ENCODE data around the gene DGKH. TPM values are rescaled to one million over a fixed set of nuclear protein-coding genes. Genes with fewer than 3 reads are reported as not detected.

The DGKH gene
- total RNA-seq, 1 donor from 2014 or later, result 11.8 TPM

- DNase-seq (ENCODE audit: low spot score), result peak; percentile 95
Measured at GRCh38 chr13:42039946-42040729, 8.3 kb upstream of the DGKH start.

- no peak for DNase-seq (ENCODE audit: low spot score)
Measured at GRCh38 chr13:42040730-42041010, 7.8 kb upstream of the DGKH start.

DNA sequence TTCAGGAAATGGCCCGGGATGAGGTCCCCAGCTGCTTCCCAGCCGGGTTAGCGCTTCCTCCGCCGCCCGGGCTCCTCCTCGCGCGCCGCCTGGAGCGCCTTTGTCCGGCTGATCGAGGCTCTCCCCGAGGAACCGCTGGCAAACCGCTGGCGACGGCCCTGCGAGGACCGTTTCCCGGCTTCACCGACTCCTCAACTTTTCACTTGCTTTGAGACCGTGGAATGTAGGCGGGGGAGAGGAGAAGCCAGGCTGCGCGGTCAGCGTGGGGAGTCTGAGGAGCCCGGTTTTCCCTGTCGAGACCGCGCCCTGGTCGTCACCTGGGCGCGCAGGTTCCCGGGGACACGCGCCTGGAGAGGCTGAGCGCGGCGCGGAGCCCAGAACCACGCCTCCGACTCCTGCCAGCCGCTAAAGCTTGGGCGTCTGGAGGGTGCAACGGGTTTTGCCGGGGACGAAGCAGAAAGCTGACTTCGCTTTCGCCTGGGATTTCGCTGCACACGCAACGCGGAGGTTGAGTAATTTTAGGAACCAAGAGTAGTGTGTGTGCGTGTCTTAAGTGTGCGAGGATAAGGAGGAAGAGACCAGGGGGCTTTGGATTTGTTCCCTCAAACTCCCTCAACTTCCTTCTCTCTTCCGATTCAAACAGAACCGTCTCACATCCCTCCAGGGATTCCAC lies 7.3 kb upstream of the DGKH start:
- no peak for DNase-seq (ENCODE audit: low spot score)

- DNase-seq (ENCODE audit: low spot score), result no peak
Measured at GRCh38 chr13:42041684-42042035, 6.8 kb upstream of the DGKH start.

- no peak for DNase-seq (ENCODE audit: low spot score)
Measured at GRCh38 chr13:42043676-42044075, 4.8 kb upstream of the DGKH start.

DNA sequence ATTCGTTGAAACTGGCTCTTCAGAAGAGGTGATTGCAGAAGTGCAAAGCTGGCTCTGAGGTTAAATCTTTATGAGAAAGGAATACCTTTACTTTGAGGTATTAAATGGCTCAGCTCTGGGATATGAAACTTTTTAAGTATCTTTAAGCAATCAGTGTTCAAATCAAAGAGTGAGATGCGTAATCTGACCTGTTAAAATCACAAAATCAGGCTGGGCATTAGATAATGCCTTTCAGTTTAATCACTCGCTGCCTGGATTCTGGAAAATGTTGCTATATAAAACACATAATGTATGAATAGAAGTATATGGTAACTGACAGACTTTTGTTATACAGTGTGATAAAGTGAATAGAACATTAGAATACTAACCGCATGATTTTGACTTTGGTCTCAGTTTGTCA lies 2.0 kb upstream of the DGKH start:
- no peak for DNase-seq (ENCODE audit: low spot score)

GRCh38 chr13:42047561-42048341 lies 697 bp upstream of the DGKH start:
- no peak for DNase-seq (ENCODE audit: low spot score)

- DNase-seq (ENCODE audit: low spot score), result peak; percentile 92
Measured at GRCh38 chr13:42048684-42049453, 421 bp downstream of the DGKH start.

DNA sequence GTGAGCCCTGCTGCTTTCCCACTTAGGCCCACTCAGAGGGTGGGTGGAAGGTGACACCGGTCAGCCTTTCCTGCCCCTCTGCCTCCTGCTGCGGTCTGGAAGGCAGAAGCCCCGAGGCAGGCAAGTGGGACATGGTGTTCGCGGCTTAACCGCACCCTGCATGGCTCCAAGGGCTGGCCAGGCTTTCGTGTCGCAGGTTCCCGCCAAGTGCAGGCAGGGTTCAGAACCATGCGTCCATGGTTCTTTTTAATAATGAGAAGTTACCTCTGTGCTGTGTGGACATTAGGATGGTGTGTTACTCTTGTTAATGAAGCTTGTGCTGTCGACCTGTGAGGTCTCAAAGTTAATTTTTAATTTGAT lies 986 bp downstream of the DGKH start:
- DNase-seq (ENCODE audit: low spot score), result no peak

- no peak for DNase-seq (ENCODE audit: low spot score)
Measured at GRCh38 chr13:42054798-42055499, 6.5 kb downstream of the DGKH start.

GRCh38 chr13:42055500-42056085 lies 7.1 kb downstream of the DGKH start:
- DNase-seq (ENCODE audit: low spot score), result no peak

DNA sequence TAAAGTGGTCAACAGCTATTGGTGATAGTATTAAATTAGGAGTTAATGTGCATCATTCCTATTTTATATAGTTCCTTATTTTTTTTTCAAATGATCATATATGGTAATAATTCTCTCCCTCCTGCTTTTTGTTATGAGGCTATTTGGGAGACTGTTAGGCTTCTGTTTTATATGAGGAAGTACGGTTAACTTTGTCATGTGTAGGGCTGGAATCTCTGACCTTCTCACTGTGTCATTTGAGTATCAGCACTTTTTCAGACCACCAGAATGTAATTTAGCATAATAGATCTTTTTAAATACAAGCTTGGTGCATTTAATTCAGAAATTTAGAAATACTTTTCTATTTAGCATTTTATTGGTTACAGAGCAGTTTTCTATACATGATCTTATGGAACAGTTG lies 7.7 kb downstream of the DGKH start:
- DNase-seq (ENCODE audit: low spot score), result no peak

DNA sequence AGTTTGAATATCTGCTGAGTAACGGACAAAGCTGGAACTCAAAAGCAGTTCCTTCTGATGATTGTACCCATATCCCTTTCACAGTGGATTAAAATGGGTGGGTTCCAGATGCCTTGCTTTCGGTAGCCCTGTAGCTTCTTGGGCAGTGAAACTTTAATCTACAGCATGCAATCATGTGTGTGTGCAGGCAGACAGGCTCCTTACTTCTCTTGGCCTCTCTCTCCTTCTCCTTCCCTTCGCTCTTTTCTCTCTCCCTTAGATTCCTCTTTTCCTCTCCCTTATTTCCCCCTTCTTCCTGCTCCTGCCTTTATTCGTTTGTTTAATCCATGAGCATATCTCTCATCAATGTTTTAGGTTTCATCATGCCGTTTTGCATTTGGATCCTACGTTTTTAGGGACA lies 8.1 kb downstream of the DGKH start:
- no peak for DNase-seq (ENCODE audit: low spot score)

- no peak for DNase-seq (ENCODE audit: low spot score)
Measured at GRCh38 chr13:42057918-42058530, 9.6 kb downstream of the DGKH start.

DNA sequence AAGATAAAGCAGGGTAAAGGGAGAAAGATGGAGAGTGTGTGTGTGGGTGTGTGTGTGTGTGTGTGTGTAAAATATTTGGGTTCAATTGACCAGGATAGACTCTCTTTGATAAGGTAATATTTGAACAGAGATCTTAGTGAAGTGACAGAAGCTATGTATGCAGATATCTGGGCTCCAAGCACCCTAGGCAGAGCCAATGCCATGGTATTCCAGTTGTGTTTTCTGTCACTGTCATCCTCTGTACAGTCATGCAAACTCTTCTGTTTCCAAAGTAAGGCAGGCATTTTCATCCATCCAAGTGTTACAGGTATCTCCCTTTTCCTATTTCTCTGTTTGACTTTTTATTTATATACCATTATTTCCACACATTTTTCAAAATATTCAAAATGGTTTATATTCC lies 13.5 kb downstream of the DGKH start:
- no peak for DNase-seq (ENCODE audit: low spot score)

GRCh38 chr13:42063105-42063504 lies 14.7 kb downstream of the DGKH start:
- no peak for DNase-seq (ENCODE audit: low spot score)

DNA sequence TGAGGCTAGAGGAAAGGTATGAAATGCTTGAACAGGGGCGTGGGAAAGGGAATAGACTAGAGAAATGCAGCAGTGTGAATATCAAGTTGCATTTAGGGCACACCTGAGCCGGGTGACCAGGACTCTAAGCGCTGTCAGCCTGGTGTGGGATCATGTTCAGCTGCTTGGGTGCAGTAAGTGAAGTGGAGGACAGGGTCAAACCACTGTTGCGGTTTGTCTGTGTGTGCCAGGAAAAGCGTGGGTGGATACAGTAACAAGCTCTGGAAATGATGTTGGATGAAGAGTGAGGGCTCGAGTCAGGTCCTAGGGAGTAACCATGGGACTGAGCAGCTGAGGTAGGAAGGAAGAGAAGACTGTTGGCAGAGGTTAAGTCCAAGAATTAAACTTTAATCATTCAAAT lies 15.8 kb downstream of the DGKH start:
- DNase-seq (ENCODE audit: low spot score), result no peak

DNA sequence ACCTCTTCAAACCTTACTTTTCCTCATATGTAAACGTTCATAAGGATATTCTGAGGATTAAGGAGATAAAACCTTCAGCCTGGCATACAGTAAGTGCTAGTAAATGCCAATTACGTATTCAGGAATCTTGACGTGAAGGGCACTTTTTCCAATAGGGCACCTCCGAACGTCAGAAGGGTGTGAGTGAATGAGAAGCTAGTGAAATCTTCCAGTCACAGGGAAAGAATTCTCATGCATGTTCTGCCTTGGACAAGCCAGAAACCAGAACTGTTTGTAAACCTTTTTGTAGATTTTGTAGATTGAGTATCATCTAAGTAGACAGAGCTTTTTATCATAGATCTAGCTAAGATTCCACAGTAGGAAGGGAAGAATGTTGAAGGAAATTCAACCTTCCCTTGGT lies 16.5 kb downstream of the DGKH start:
- no peak for DNase-seq (ENCODE audit: low spot score)

DNA sequence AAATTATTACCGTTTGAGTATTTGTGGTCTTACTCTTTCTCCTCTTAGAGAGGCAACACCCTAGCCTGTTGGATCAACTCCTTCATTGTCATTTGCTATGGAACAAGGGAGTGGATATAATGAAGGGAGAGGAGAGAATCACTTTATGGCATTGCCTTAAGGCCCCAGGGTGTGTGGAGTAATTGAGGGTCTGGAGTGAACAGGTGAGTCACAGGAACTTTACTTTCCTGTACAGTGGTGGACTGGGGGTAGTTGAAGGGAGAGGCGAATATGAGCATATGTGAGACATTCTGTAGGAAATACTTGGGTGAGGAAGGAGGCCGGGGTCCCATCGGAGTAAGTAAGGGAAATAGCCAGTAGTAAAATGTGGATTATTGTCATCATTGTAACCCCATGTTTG lies 17.0 kb downstream of the DGKH start:
- no peak for DNase-seq (ENCODE audit: low spot score)

GRCh38 chr13:42066542-42066941 lies 18.1 kb downstream of the DGKH start:
- DNase-seq (ENCODE audit: low spot score), result no peak
